HG03095 (cell line): ENCODE measurements around the gene SIGLEC7.
A peak's percentile ranks its signal among the peaks of the same experiment; 100 is the strongest.

ENCODE experiments used
- ATAC-seq: cut with Tn5 transposase; IDR thresholded peaks from one replicate; pipeline ENCODE4 v1.9.1; 2021; ENCODE audit warnings: moderate library complexity; ENCODE audit not compliant: unreplicated experiment

The SIGLEC7 gene

DNA sequence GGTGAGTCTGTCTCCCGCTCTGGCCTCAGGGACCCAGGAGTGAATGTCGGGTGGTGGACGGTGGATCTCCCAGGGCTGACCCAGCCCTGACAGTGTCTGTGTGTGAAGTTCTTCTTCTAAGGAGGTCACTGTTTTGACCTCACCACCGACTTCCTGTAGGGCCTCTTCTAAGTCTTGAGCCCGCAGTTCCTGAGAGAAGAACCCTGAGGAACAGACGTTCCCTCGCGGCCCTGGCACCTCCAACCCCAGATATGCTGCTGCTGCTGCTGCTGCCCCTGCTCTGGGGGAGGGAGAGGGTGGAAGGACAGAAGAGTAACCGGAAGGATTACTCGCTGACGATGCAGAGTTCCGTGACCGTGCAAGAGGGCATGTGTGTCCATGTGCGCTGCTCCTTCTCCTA, at the start of gene SIGLEC7:
Gene SIGLEC7 (plus strand): TSS at position 183 of the 400 bp plus-strand sequence. CDS start 69 bp downstream, at position 252.
- no peak for ATAC-seq

GRCh38 chr19:51093101-51093500, 49.0 kb upstream of the SIGLEC7 start:
- no peak for ATAC-seq

DNA sequence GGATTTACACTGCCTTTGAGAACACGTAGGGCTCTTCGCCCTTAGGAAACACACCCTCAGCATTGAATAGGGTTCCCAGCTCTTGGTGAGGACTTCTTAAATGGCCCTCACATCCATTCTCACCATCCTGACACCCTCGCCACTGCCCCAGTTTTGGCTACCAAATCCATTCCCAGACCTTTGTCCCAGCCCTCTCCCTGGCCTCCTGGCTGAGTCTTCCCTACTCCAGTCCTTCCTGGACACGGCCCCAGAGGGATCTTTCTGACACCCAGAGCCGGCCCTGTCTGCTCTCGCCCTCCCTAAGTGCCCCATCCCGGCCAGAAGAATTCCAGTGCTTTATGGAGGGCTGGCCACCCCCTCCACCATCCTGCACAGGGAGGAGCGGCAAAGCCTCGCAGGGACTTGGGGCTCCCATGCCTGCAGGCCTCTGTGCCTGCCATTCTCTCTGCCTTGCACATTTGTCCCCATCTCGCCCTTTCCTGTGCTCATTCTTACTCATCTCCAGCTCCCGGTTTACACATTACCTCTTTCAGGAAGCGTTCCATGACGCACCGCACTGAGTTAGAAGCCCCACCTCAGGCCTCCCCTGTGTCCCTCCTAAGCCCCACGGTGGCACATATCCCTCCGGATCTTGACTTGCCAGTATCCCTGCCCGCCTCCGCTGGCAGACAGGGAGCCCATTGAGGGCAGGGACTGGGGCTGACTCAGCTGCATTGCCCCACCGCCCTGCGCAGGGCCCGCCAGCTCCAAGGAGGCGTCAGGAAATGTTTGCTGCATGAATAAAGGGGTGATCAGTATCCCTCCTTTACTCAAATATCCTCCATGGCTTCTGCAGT, 48.4 kb upstream of the SIGLEC7 start:
- no peak for ATAC-seq

DNA sequence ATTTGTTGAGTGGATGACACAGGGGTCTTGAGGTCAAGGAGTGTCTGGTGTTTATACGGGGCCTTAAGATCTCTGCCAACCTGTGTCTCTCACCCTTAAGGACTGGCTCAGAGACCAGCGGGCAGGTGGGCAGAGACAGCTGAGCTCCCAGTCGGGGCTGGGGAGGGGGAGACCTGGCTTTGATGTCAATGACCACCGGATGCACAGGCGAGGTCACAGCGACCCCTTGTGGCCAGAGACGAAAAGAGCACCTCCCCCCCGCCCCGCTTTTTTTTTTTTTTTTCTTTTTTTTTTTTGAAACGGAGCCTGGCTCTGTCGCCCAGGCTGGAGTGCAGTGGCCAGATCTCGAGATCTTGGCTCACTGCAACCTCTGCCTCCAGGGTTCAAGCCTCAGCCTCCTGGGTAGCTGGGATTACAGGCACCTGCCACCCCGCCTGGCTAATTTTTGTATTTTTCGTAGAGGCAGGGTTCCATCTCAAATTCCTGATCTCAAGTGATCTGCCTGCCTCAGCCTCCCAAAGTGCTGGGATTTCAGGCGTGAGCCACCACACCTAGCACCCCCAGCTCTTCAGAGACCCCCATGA, 47.3 kb upstream of the SIGLEC7 start:
- ATAC-seq: no peak

- ATAC-seq: no peak
These were observed 45.5 kb upstream of the SIGLEC7 start for GRCh38 chr19:51096473-51097165.

DNA sequence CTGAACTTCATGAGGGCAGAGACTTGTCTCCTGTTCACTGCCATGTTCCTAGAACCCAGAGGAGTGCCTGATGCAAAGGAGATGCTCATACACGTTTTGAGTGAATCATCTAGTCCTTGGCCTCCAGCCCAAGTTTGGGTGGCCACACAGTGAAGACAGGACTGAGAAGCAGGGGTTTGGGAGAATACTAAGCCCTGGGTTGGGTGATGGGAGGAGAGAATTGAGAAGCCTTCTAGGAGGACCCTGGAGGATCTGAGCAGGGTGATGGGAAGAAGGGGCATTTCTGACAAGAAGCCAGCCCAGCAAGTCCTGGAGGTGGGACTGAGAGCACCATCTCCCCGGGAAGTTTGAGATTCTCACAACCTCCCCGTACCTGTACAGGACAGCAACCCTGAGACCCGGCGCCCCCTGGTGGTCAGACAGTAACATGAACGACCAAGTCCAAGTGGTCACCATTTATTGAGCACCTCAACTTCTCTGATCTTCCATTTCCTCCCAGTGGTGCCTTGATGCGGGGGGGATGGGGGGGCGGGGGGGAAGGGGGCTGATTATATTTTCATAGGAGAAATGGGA, 44.8 kb upstream of the SIGLEC7 start:
- no peak for ATAC-seq

GRCh38 chr19:51097796-51098195, 44.3 kb upstream of the SIGLEC7 start:
- ATAC-seq: no peak

DNA sequence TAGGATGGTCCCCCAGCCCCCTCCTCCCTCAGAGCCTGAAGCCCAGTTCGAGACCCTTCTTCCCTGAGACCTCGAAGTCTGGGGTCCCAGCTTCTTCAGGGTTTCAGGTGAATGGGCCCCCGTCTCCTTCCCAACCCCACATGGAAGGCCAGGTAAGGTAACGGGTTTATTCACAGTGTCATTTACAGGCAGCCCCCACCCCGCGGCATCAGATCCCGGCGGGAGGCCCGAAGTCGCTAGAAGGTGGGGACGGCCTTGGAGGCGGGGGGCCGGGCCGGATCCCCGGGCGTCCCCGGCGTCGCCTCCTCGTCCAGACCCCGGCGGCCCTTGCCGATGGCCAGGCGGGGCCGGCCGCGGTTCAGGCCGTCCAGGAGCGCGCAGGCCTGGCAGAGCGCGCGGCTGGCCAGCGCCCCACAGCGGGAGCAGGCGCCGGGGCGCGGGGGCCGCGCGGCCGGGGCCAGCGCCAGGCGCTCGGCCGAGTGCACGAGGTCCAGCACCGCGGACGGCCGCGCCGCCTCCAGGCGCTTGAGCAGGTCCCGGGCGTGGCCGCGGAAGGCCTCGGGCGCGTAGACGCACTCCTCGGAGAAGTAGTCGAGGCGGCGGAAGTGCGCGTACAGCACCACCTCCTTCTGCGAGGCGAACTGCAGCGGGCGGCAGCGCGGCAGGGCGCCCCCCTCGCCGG, 43.6 kb upstream of the SIGLEC7 start:
- ATAC-seq: no peak

GRCh38 chr19:51099047-51099382, 43.1 kb upstream of the SIGLEC7 start:
- no peak for ATAC-seq

DNA sequence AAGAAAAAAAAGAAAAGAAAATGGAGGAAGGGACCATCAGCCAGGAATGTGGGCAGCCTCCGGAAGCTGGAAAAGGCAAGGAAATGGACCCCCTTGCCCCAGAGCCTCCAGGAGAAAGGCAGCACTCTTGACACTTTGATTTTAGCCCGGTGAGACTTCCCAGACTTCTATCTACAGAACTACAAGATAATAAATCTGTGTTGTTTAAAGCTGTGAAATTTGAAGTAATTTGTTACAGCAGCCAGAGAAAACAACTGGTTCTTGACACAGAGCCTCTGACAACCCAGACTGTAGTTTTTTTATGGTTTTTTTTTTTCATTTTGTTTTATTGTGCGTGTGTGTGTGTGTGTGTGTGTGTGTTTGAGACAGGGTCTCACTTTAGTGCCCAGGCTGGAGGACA, 41.5 kb upstream of the SIGLEC7 start:
- no peak for ATAC-seq

DNA sequence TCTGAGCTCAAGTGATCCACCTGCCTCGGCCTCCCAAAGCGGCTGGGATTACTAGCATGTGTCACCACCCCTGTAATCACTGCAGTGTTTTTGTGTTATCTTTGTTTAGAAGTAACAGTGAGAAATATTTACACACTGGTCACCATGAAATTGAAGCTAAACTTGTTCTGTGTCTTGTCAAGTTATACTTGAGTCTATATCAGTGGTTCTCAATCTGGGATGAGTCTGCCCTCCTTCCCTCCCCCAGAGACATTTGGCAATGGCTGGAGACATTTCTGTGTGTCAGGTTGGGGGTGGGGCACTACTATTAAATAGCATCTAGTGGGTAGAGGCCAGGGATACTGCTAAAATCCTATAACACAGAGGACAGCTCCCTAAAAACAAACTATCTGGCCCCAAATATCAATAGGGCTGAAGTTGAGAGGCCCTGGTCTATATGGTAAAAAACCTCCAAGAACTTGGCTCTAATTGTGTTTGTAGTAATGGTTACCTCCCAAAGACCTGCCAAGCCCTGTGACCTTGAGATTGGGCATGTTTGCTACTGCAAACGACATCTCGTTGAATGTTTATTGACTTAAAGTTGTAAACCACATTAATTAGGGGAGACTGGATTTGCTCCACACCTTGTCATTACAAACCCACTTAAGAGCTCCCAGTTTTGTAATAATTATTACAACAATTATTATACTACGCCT, 40.8 kb upstream of the SIGLEC7 start:
- no peak for ATAC-seq

GRCh38 chr19:51102991-51103390, 39.1 kb upstream of the SIGLEC7 start:
- no peak for ATAC-seq

GRCh38 chr19:51103926-51104341, 38.2 kb upstream of the SIGLEC7 start:
- no peak for ATAC-seq

DNA sequence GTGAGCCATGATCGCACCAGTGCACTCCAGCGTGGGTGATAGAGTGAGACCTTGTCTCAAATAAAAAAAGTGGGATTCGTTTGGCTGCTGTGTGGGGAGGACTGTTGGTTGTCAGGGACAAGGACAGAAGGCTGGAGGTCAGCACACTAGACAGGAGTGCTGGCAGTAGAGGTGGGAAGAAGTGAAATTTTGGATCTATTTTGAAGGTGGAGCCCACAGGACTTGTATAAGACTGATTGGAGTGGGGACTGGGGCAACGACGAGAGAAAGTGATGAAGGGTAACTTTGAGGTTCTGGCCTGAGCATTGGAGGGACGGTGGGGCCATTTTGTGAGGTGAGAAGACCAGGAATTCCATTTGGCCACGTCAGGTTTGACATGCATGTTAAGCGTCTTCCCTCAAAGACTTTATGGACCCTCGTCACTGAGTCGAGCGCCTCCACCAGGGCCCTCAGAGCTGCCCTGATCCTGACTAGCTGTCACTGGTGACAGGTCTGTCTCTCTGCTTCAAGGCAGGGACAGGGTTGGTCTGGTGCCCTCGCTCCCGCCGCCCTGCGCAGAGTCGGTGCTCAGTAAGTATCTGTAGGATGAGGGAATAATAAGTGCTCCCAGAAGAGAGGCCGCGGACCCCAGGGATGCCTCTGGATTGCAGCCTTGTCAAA, 34.6 kb upstream of the SIGLEC7 start:
- no peak for ATAC-seq

DNA sequence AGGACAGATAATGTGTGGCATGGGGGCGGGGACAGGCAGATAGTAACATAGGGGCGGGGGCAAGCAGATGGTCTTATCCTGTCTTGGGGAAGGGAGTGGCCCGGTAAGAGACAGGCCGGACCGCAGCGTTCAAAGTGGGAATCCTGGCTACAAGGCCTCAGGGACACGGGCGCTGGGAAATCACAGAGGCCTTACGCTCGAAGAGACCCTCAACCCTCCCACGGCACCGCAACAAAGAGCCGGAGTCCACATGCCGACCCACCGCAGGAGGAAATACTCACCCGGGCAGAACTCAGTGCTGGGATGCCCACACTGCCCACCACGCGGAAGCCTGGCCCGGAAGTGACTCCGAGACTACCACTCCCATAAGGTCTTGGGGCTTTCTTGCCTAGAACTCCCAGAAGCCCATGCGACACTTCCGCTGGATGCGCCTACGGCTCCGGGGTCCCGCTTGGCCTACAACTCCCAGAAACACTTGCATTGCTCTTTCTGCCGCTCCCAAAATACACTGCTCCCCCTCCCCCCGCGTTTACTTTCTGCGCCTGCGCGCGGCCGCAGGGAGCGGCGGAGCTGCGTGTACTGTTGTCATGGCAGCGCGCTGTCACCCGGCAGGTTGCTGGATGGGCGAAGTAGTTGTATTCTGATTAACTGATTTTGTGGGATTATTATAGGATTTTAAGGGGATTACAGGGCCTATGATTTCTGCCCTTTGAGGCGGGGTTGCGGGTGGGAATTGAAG, 33.9 kb upstream of the SIGLEC7 start, which contains the start of gene CTU1:
Gene CTU1 (minus strand): TSS at position 344 of the 739 bp plus-strand sequence. CDS start 3,840 bp downstream, outside the sequence.
- peak; percentile 84 for ATAC-seq

GRCh38 chr19:51108805-51109146, 33.3 kb upstream of the SIGLEC7 start:
- peak; percentile 19 for ATAC-seq

- ATAC-seq: no peak
These were observed 31.5 kb upstream of the SIGLEC7 start for GRCh38 chr19:51110666-51110971.

DNA sequence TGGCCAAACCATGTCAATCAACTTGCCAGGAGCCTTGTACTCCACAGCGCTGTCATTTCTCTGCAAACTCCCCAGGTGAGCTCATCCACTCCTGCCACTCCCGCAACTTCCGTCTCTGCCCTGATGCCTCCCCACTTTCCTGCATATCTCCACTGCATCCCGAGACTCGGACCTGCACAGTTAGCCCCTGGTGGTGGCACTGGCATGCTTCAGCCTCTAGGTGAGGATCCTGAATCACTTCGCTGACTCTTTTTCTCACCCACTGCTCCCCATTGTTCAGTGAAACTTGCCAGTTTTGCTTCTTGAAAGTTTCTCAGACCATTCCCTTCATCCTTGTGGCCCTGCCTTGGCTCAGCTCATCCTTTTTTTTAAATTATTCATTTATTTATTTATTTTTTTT, 30.5 kb upstream of the SIGLEC7 start:
- ATAC-seq: no peak

DNA sequence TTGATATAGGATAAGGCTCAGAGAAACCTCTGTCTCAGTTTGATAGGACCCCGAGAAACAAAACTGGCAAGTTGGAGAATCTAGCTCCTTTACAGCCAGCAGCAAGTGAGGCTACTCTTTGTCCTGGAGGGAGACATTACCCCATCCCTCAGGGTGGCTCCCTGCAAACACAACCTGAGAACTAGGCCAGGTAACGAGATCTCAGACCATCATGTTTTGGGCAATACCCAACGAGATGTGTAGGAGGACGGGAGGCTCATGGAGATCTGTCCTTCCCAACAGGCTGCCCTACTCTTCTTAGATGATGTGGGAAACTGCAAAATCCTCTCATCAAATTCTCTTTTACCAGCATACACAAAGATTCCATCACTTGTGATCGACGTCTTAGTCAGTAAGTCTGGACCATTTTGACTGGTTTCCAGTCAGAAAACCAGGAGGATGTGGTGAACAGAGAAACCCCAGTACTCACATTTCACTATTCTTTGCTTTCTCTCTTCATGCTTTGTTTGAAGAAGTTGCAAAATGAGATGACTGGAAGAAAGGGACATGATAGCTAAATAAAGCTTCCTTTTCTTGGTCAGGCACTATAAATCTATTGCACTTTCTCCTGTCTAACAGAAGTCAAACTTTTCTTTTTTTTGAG, 27.9 kb upstream of the SIGLEC7 start:
- no peak for ATAC-seq
